H1 (cell line): ENCODE data around the gene SIX5. TPM values are rescaled to one million over a fixed set of nuclear protein-coding genes. Genes with fewer than 3 reads are reported as not detected.

Experiments
- CTCF ChIA-PET: fragments of 300-600 bp; sonication (Branson Sonifier 250); formaldehyde crosslinking; loops from one replicate; lab custom pipeline; 2021; ENCODE audit not compliant: partially characterized antibody; lab: Charles Lee
- POLR2A ChIA-PET: fragments of 300-600 bp; sonication (Branson Sonifier 250); formaldehyde crosslinking; loops from one replicate; lab custom pipeline; 2021; ENCODE audit warnings: inconsistent platforms; ENCODE audit not compliant: partially characterized antibody; lab: Charles Lee
- DNase-seq, 2 experiments: peaks; one replicate each; pipeline versions ENCODE4 v3.0.0 to v3.0.0-alpha.2; 2010 to 2022; ENCODE audit warnings: low spot score in 2 of 2, low read depth in 1 of 2, mixed read lengths in 1 of 2
- FAIRE-seq: peaks from 2 replicates; lab custom pipeline; 2011; peaks lifted over from hg19 to GRCh38; lab: Jason Lieb, UNC
- H2AFZ ChIP-seq: 2 replicates; pipeline ENCODE4 v1.8.1; 2012; ENCODE audit warnings: low read length, inconsistent platforms
- H2AK5ac ChIP-seq: 2 replicates; pipeline ENCODE4 v1.6.1; 2013; ENCODE audit warnings: low read depth, low read length
- H2BK120ac ChIP-seq: replicated peaks from 2 replicates; pipeline ENCODE3; 2013; ENCODE audit warnings: low read depth, low read length, inconsistent platforms
- H2BK12ac ChIP-seq: 2 replicates; pipeline ENCODE4 v1.6.1; 2013; ENCODE audit warnings: low read depth, low read length
- H2BK15ac ChIP-seq: 2 replicates; pipeline ENCODE4 v1.6.1; 2013; ENCODE audit warnings: low read length
- H2BK20ac ChIP-seq: 2 replicates; pipeline ENCODE4 v1.6.1; 2013; ENCODE audit warnings: low read length
- H2BK5ac ChIP-seq: 2 replicates; pipeline ENCODE4 v1.6.1; 2013; ENCODE audit warnings: low read depth, low read length
- H3K14ac ChIP-seq: 2 replicates; pipeline ENCODE4 v1.6.1; 2013; ENCODE audit warnings: inconsistent platforms; ENCODE audit not compliant: insufficient read length
- H3K18ac ChIP-seq: 2 replicates; pipeline ENCODE4 v1.6.1; 2013; ENCODE audit warnings: low read length; ENCODE audit errors: extremely low read depth
- H3K23ac ChIP-seq: 2 replicates; pipeline ENCODE4 v1.6.1; 2013; ENCODE audit warnings: inconsistent platforms; ENCODE audit not compliant: insufficient read length
- H3K23me2 ChIP-seq: 2 replicates; pipeline ENCODE4 v1.6.1; 2013; ENCODE audit warnings: low read depth, low read length
- H3K27ac ChIP-seq: 2 replicates; pipeline ENCODE4 v1.6.1; 2011; ENCODE audit warnings: low read depth, low read length, inconsistent platforms
- H3K27me3 ChIP-seq, 4 experiments: replicated peaks in 1 of 4; 1 replicate in 1 of 4; 2 replicates in 3 of 4; pipeline versions ENCODE4 v1.6.1 to v1.8.1; 2011 to 2013; ENCODE audit warnings: low read length in 3 of 4, mild to moderate bottlenecking in 3 of 4, inconsistent platforms in 2 of 4, mixed read lengths in 2 of 4, moderate library complexity in 1 of 4; ENCODE audit not compliant: control insufficient read depth in 3 of 4, insufficient read depth in 3 of 4; ENCODE audit errors: extremely low read depth in 1 of 4
- H3K36me3 ChIP-seq, 4 experiments: 2 replicates each; pipeline versions ENCODE4 v1.6.1 to v1.8.1; 2011 to 2013; ENCODE audit warnings: mild to moderate bottlenecking in 4 of 4, low read length in 3 of 4, moderate library complexity in 2 of 4, control low read depth in 1 of 4, inconsistent platforms in 1 of 4; ENCODE audit not compliant: insufficient read depth in 4 of 4, control insufficient read depth in 2 of 4
- H3K4ac ChIP-seq: replicated peaks from 2 replicates; pipeline ENCODE3; 2013; ENCODE audit warnings: low read length, low read depth, mixed read lengths, inconsistent platforms; ENCODE audit not compliant: insufficient read length
- H3K4me1 ChIP-seq, 4 experiments: replicated peaks in 1 of 4; 1 replicate in 1 of 4; 2 replicates in 3 of 4; pipeline versions ENCODE4 v1.6.1 to v1.8.1; 2011 to 2013; ENCODE audit warnings: low read length in 3 of 4, inconsistent platforms in 2 of 4, mixed read lengths in 1 of 4; ENCODE audit not compliant: insufficient read depth in 4 of 4, control insufficient read depth in 3 of 4
- H3K4me2 ChIP-seq, 2 experiments: 2 replicates each; pipeline versions ENCODE4 v1.6.1 to v1.8.1; 2011 to 2013; ENCODE audit warnings: low read depth in 2 of 2, low read length in 2 of 2, control low read depth in 1 of 2, inconsistent platforms in 1 of 2, mild to moderate bottlenecking in 1 of 2; ENCODE audit not compliant: insufficient read depth in 1 of 2
- H3K4me3 ChIP-seq, 4 experiments: fragments of 200-600, 300-600 bp in 1 of 4; sonication (generic), shearing (Covaris generic), sonication (Bioruptor Twin) in 1 of 4; 2 replicates each; pipeline versions ENCODE4 v1.5.1 to v1.8.1; 2011 to 2016; ENCODE audit warnings: low read length in 4 of 4, low read depth in 3 of 4, control low read depth in 2 of 4, inconsistent platforms in 2 of 4, mild to moderate bottlenecking in 2 of 4, mixed read lengths in 1 of 4, moderate library complexity in 1 of 4; ENCODE audit not compliant: insufficient read depth in 2 of 4; ENCODE audit errors: extremely low read depth in 1 of 4
- H3K56ac ChIP-seq: replicated peaks from 2 replicates; pipeline ENCODE3; 2013; ENCODE audit warnings: low read depth, mild to moderate bottlenecking, mixed read lengths, low read length, inconsistent platforms; ENCODE audit not compliant: insufficient read length
- H3K79me1 ChIP-seq: 2 replicates; pipeline ENCODE4 v1.6.1; 2013; ENCODE audit warnings: low read depth, low read length, control low read depth
- H3K79me2 ChIP-seq, 2 experiments: 2 replicates each; pipeline versions ENCODE4 v1.6.1 to v1.8.1; 2012 to 2013; ENCODE audit warnings: low read length in 2 of 2, mild to moderate bottlenecking in 2 of 2, inconsistent platforms in 1 of 2; ENCODE audit not compliant: insufficient read depth in 2 of 2, control insufficient read depth in 1 of 2
- H3K9ac ChIP-seq, 4 experiments: replicated peaks in 1 of 4; 1 replicate in 1 of 4; 2 replicates in 3 of 4; pipeline versions ENCODE4 v1.6.1 to v1.8.1; 2011 to 2013; ENCODE audit warnings: low read depth in 3 of 4, low read length in 3 of 4, control low read depth in 2 of 4, mild to moderate bottlenecking in 2 of 4, moderate library complexity in 2 of 4, inconsistent platforms in 1 of 4; ENCODE audit errors: extremely low read depth in 1 of 4
- H3K9me3 ChIP-seq, 2 experiments: 2 replicates each; pipeline versions ENCODE4 v1.6.1 to v1.8.1; 2012 to 2013; ENCODE audit warnings: mild to moderate bottlenecking in 2 of 2, moderate library complexity in 2 of 2, control low read depth in 1 of 2, inconsistent platforms in 1 of 2, low read depth in 1 of 2, low read length in 1 of 2, mixed read lengths in 1 of 2; ENCODE audit not compliant: insufficient read depth in 2 of 2
- H4K20me1 ChIP-seq, 2 experiments: replicated peaks in 1 of 2; 2 replicates each; pipeline versions ENCODE3 to v1.8.1; 2011 to 2013; ENCODE audit warnings: inconsistent platforms in 2 of 2, low read length in 2 of 2, mild to moderate bottlenecking in 1 of 2; ENCODE audit not compliant: insufficient read depth in 2 of 2, control insufficient read depth in 1 of 2
- H4K5ac ChIP-seq: 2 replicates; pipeline ENCODE4 v1.6.1; 2013; ENCODE audit warnings: low read length, low read depth, mixed read lengths, inconsistent platforms; ENCODE audit not compliant: insufficient read length
- H4K8ac ChIP-seq: 2 replicates; pipeline ENCODE4 v1.8.0; 2013; ENCODE audit warnings: mild to moderate bottlenecking, moderate library complexity, low read length, inconsistent platforms; ENCODE audit not compliant: insufficient read depth; ENCODE audit errors: extremely low read depth
- H4K91ac ChIP-seq: replicated peaks from 2 replicates; pipeline ENCODE3; 2013; ENCODE audit warnings: low read length, mixed read lengths, inconsistent platforms; ENCODE audit not compliant: insufficient read length
- FOSL1 ChIP-seq: IDR thresholded peaks from 2 replicates; pipeline ENCODE4 v1.6.1; 2011; ENCODE audit warnings: mild to moderate bottlenecking, low read depth, low read length, moderate library complexity; ENCODE audit not compliant: insufficient read depth
- GTF2F1 ChIP-seq: IDR thresholded peaks from 2 replicates; pipeline ENCODE4 v1.6.1; 2012; ENCODE audit warnings: low read depth, low read length, improper control_type of control experiment, borderline replicate concordance
- KDM4A ChIP-seq: IDR thresholded peaks from one replicate; pipeline ENCODE4 v1.7.1; 2012; ENCODE audit warnings: low read depth, mild to moderate bottlenecking, moderate library complexity, low read length, inconsistent platforms; ENCODE audit not compliant: severe bottlenecking
- NRF1 ChIP-seq: IDR thresholded peaks from 2 replicates; pipeline ENCODE4 v1.6.1; 2011; ENCODE audit warnings: mild to moderate bottlenecking, low read depth, low read length, improper control_type of control experiment
- POLR2A ChIP-seq, 2 experiments: IDR thresholded peaks; 1 replicate in 1 of 2; 2 replicates in 1 of 2; pipeline ENCODE4 v1.6.1; 2011; ENCODE audit warnings: low read depth in 2 of 2, low read length in 2 of 2, mild to moderate bottlenecking in 2 of 2; ENCODE audit errors: control extremely low read depth in 1 of 2
- RAD21 ChIP-seq, 2 experiments: IDR thresholded peaks in 1 of 2; conservative IDR thresholded peaks in 1 of 2; 2 replicates each; pipeline ENCODE4 v1.6.1; 2011; ENCODE audit warnings: low read depth in 2 of 2, low read length in 2 of 2, improper control_type of control experiment in 1 of 2, inconsistent platforms in 1 of 2, mild to moderate bottlenecking in 1 of 2, moderate library complexity in 1 of 2
- RNF2 ChIP-seq: fragments of 200-900, 300-1000 bp; sonication (generic); IDR thresholded peaks from 2 replicates; pipeline ENCODE4 v1.7.1; 2016; ENCODE audit warnings: borderline replicate concordance, low read depth, mild to moderate bottlenecking, antibody characterized with exemption, low read length; ENCODE audit not compliant: poor library complexity, severe bottlenecking; ENCODE audit errors: missing control alignments
- SIN3A ChIP-seq, 2 experiments: IDR thresholded peaks in 1 of 2; conservative IDR thresholded peaks in 1 of 2; 2 replicates each; pipeline ENCODE4 v1.6.1; 2011 to 2012; ENCODE audit warnings: low read length in 2 of 2, improper control_type of control experiment in 1 of 2, low read depth in 1 of 2, mild to moderate bottlenecking in 1 of 2
- SP1 ChIP-seq: IDR thresholded peaks from 2 replicates; pipeline ENCODE4 v1.6.1; 2011; ENCODE audit warnings: low read depth, low read length
- YY1 ChIP-seq: IDR thresholded peaks from 2 replicates; pipeline ENCODE4 v1.6.1; 2011; ENCODE audit warnings: low read depth, mild to moderate bottlenecking, low read length
- WGBS, 2 experiments: shearing (Covaris generic) in 1 of 2; methylation state at CpG; one replicate each; pipeline versions ENCODE4 v1.1.6 to v1.1.7; 2013 to 2015; ENCODE audit warnings: low lambda C conversion rate in 2 of 2, mixed read lengths in 2 of 2, inconsistent platforms in 1 of 2, low coverage in 1 of 2, missing lambda C conversion rate in 1 of 2; ENCODE audit not compliant: insufficient replicate concordance in 2 of 2, insufficient coverage in 1 of 2, insufficient read length in 1 of 2; ENCODE audit errors: extremely low coverage in 1 of 2, missing lambda C conversion rate in 1 of 2; 5-methylcytosine and 5-hydroxymethylcytosine counted together
- polyA plus RNA-seq, 7 experiments: library from polyadenylated mRNA; depleted of rRNA in 3 of 7; stranded (reverse) in 5 of 7; unstranded in 2 of 7; fragments of >200 nt in 5 of 7; fragments of 200-250 nt in 2 of 7; gene quantifications; 1 replicate in 5 of 7; 2 replicates in 1 of 7; 4 replicates in 1 of 7; pipeline versions ENCODE4 v1.2.1 to v1.2.3, GENCODE V29; 2011 to 2013; ENCODE audit warnings: missing spikeins in 2 of 7, mixed read lengths in 2 of 7
- total RNA-seq: library from RNA; stranded (reverse); fragmentation: NEBNext Ultra II Directional; extraction: Animal tissue kit (Norgen Biotek cat#: 25700); gene quantifications from 2 replicates; pipeline ENCODE4 v1.2.1, GENCODE V29; 2021

The SIX5 gene
- total and polyA plus RNA-seq, 2 of the 8 experiments (the other 6 are each of a cell fraction or from before 2014, with no cell fraction given), result 20.9 to 24.2 TPM

- peak; percentile 95 to 100 for DNase-seq
- H3K9ac ChIP-seq, result peak overlapping the region in 3 of 4 experiments; percentile 38 to 85 (median 78); a peak in 6 of 7 replicates
- TF ChIP-seq FOSL1, result no peak
- TF ChIP-seq YY1, result 0 out of 2 replicates have a peak, but pooled peaks have one; percentile 13
- TF ChIP-seq GTF2F1, result no peak
- TF ChIP-seq RNF2, result no peak
- peak; percentile 68 to 71; a peak in 2 of 3 replicates for TF ChIP-seq POLR2A (IDR thresholded peaks at IDR 0.05; ENCODE audit: control extremely low read depth in 1 of 2, low read depth in 2 of 2, low read length in 2 of 2)
- TF ChIP-seq KDM4A, result no peak
- peak; percentile 60 to 67 for TF ChIP-seq RAD21 (IDR thresholded peaks at IDR 0.05 in 1 of 2, conservative IDR thresholded peaks at IDR 0.05 in 1 of 2; ENCODE audit: low read depth in 2 of 2, low read length in 2 of 2)
- TF ChIP-seq SIN3A (conservative IDR thresholded peaks at IDR 0.05 in 1 of 2, IDR thresholded peaks at IDR 0.05 in 1 of 2; ENCODE audit: low read depth in 1 of 2, low read length in 2 of 2), result peak; percentile 71 to 92; a peak in 2 of 4 replicates
- TF ChIP-seq NRF1, result no peak
- peak; percentile 61 for TF ChIP-seq SP1
Measured at GRCh38 chr19:45817010-45817724, 48.1 kb upstream of the SIX5 start.

More at GRCh38 chr19:45817010-45817724, 48.1 kb upstream of the SIX5 start:
- Histone ChIP-seq H3K56ac (no peak overlapping the region), H3K23me2 (peaks cover 16% of the 10 kb centered on the region), H3K9me3 (no peaks in the 10 kb centered on the region), H2BK5ac (peak overlapping the region; percentile 64; the same call in 1 of the 2 replicates), H3K36me3 (peaks cover 3 to 17% (median 10%) of the 10 kb centered on the region in 4 experiments; a peak in 6 of 8 replicates), H4K5ac (peak overlapping the region; percentile 28), H3K4me3 (peak overlapping the region; percentile 42 to 68 (median 52); a peak in 6 of 8 replicates), H2AFZ (no peak overlapping the region), H3K27ac (peak overlapping the region; percentile 86), H4K91ac (peak overlapping the region; percentile 12), H2AK5ac (peak overlapping the region; percentile 79; the same call in 1 of the 2 replicates), H4K20me1 (peaks cover 0 to 4% of the 10 kb centered on the region in 2 experiments), H3K4me1 (peaks cover 0 to 23% (median 20%) of the 10 kb centered on the region in 4 experiments; a peak in 6 of 7 replicates), H3K27me3 (no peaks in the 10 kb centered on the region), H4K8ac (peak overlapping the region; percentile 94), H2BK15ac (no peak overlapping the region; the same call in 1 of the 2 replicates), H3K79me2 (no peaks in the 10 kb centered on the region), H3K4ac (peak overlapping the region; percentile 0), H2BK120ac (no peak overlapping the region), H2BK20ac (no peak overlapping the region), H2BK12ac (peak overlapping the region; percentile 78), H3K23ac (no peak overlapping the region), H3K14ac (no peak overlapping the region), H3K18ac (peak overlapping the region; percentile 72), H3K79me1 (no peaks in the 10 kb centered on the region; the same call in 1 of the 2 replicates), H3K4me2 (peak overlapping the region; percentile 85 to 88)
- CTCF ChIA-PET, result interaction anchor here (0.6 to 8.8 kb wide), 42 partner anchors 10 to 755 kb away, joined by 3 to 107 read pairs (median 5); partner anchors contain the start of genes DMPK, DMWD, IRF2BP1 and MYPOP
- FAIRE-seq, result peak; percentile 92
- 18% methylated on average over 23 of the region's 24 CpGs; no CpG with 5 or more reads in 1 of the 2 experiments for WGBS, 2 experiments
- POLR2A ChIA-PET, result interaction anchor here (1.1 to 12.6 kb wide), 21 partner anchors 8 to 102 kb away, joined by 3 to 175 read pairs (median 5); partner anchors contain the start of genes DMPK, FOXA3, IRF2BP1 and SIX5
